AG04450 (cell line): Measurements from ENCODE around the gene IFNGR2. TPM values are rescaled to one million over a fixed set of nuclear protein-coding genes. Genes with fewer than 3 reads are reported as not detected.

Experiments
- CTCF ChIA-PET: fragments of 300-600, 350-600 bp; formaldehyde crosslinking; extraction: SDS; loops from one replicate; lab custom pipeline; 2022; ENCODE audit warnings: antibody characterized with exemption, inconsistent platforms; lab: Charles Lee
- POLR2A ChIA-PET: fragments of 350-600 bp; formaldehyde crosslinking; extraction: SDS; loops from one replicate; lab custom pipeline; 2021; ENCODE audit warnings: antibody characterized with exemption, inconsistent platforms; lab: Yijun Ruan, JAX
- DNase-seq: peaks from one replicate; pipeline ENCODE4 v3.0.0-alpha.2; 2011; ENCODE audit warnings: low read depth, low spot score
- H3K27ac ChIP-seq: one replicate; pipeline ENCODE4 v1.5.1; 2012; ENCODE audit warnings: low read depth, low read length, control low read depth
- H3K27me3 ChIP-seq: one replicate; pipeline ENCODE4 v1.6.0; 2012; ENCODE audit warnings: low read length; ENCODE audit not compliant: control insufficient read depth, insufficient read depth
- H3K4me3 ChIP-seq: 2 replicates; pipeline ENCODE4 v1.5.1; 2011; ENCODE audit warnings: mild to moderate bottlenecking, low read depth, low read length, control low read depth
- H3K9me3 ChIP-seq: 2 replicates; pipeline ENCODE4 v1.5.1; 2012; ENCODE audit warnings: low read length; ENCODE audit not compliant: control insufficient read depth, insufficient read depth
- polyA plus RNA-seq: library from polyadenylated mRNA; depleted of rRNA; stranded (reverse); fragments of >200 nt; gene quantifications from 2 replicates; pipeline ENCODE4 v1.2.3, GENCODE V29; 2011
- TF ChIP-seq, protein P1 (sequence below): IDR thresholded peaks from 2 replicates; pipeline ENCODE4 v1.5.1; 2011; ENCODE audit warnings: low read depth, low read length, control low read depth, inconsistent platforms

The IFNGR2 gene
- polyA plus RNA-seq, 1 experiment = 90.8 TPM

DNA sequence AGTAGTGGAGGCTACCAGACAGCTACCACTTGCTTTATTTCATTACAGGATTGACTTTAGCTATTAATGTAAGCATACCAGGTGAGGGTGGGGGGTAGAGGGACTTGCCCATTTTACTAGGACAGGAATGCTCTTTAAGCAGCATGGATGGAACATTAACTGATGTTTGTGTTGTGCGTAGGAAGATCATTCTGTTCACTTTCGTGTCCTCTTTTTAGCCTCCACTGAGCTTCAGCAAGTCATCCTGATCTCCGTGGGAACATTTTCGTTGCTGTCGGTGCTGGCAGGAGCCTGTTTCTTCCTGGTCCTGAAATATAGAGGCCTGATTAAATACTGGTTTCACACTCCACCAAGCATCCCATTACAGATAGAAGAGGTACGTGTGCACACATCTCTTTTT lies 29.3 kb downstream of the IFNGR2 start:
- CTCF ChIA-PET = interaction anchor here (0.7 kb wide), 1 partner anchor 661 kb away, joined by 5 read pairs; the partner anchor contains the start of gene PAXBP1

DNA sequence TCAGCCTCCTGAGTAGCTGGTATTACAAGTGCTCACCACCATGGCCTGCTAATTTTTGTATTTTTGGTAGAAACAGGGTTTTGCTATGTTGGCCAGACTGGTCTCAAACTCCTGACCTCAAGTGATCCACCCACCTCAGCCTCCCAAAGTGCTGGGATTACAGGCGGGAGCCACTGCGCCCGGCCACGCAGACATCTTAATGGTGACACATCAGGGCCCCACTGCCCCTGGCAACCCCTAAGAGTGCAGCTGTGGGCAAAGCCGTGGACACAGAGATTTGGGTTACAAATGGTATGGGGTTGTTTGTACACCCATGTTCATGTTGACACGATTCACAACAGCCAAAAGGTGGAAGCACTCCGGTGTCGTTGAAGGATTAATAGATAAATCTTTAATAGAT lies 29.8 kb downstream of the IFNGR2 start:
- TF ChIP-seq, protein P1, sequence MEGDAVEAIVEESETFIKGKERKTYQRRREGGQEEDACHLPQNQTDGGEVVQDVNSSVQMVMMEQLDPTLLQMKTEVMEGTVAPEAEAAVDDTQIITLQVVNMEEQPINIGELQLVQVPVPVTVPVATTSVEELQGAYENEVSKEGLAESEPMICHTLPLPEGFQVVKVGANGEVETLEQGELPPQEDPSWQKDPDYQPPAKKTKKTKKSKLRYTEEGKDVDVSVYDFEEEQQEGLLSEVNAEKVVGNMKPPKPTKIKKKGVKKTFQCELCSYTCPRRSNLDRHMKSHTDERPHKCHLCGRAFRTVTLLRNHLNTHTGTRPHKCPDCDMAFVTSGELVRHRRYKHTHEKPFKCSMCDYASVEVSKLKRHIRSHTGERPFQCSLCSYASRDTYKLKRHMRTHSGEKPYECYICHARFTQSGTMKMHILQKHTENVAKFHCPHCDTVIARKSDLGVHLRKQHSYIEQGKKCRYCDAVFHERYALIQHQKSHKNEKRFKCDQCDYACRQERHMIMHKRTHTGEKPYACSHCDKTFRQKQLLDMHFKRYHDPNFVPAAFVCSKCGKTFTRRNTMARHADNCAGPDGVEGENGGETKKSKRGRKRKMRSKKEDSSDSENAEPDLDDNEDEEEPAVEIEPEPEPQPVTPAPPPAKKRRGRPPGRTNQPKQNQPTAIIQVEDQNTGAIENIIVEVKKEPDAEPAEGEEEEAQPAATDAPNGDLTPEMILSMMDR = no peak
- POLR2A ChIA-PET = no interaction called here
- no peak for DNase-seq
- no peak overlapping the region for H3K4me3 ChIP-seq
- no peak overlapping the region for H3K27ac ChIP-seq
- no peaks in the 10 kb centered on the region for H3K27me3 ChIP-seq
- CTCF ChIA-PET = interaction anchor here (0.7 kb wide), 1 partner anchor 662 kb away, joined by 5 read pairs; the partner anchor contains the start of gene PAXBP1
- no peaks in the 10 kb centered on the region for H3K9me3 ChIP-seq

More for the DNA sequence above, 29.3 kb downstream of the IFNGR2 start:
- no peaks in the 10 kb centered on the region for H3K9me3 ChIP-seq
- POLR2A ChIA-PET = no interaction called here
- no peak for DNase-seq
- no peak overlapping the region for H3K27ac ChIP-seq
- H3K27me3 ChIP-seq = no peaks in the 10 kb centered on the region
- no peak overlapping the region for H3K4me3 ChIP-seq
- TF ChIP-seq, protein P1 = no peak

DNA sequence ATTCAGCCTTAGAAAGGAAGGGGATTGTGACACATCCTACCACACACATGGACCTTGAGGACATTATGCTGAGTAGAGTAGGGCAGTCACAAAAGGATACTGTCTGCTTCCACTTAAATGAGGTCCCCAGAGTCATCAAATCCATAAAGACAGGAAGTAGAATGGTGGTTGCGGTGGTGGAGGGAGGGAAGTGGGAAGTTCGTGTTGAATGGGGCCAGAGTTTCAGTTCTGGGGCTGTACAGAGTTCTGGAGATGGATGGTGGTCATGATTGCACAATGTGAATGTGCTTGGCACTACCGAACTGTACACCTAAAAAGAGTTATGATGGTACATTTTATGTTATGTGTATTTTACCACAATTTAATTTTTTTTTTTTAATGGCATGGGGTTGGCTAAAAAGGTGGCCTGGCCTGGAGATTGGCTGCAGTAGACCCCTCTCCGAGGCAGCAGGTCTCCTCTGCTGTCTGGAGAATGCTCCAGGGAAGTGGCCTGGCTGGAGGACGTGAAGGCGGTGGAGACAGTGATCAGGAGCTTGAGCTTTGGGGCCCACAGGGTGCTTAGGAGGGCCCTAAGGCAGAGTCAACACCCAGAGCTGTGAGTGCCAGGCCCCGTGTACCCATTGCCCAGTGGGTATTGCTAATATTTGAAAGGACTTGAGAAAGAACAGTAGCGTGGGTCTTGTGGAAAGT lies 30.4 kb downstream of the IFNGR2 start:
- DNase-seq = no peak
- TF ChIP-seq, protein P1 = no peak
- CTCF ChIA-PET = interaction anchor here (1.3 to 1.9 kb wide), 2 partner anchors 72 to 237 kb away, joined by 3 to 8 read pairs; no protein-coding TSS in a partner anchor
- POLR2A ChIA-PET = no interaction called here
- Histone ChIP-seq H3K9me3 (no peaks in the 10 kb centered on the region), H3K27ac (peak overlapping the region; percentile 48), H3K4me3 (no peak overlapping the region), H3K27me3 (no peaks in the 10 kb centered on the region)

DNA sequence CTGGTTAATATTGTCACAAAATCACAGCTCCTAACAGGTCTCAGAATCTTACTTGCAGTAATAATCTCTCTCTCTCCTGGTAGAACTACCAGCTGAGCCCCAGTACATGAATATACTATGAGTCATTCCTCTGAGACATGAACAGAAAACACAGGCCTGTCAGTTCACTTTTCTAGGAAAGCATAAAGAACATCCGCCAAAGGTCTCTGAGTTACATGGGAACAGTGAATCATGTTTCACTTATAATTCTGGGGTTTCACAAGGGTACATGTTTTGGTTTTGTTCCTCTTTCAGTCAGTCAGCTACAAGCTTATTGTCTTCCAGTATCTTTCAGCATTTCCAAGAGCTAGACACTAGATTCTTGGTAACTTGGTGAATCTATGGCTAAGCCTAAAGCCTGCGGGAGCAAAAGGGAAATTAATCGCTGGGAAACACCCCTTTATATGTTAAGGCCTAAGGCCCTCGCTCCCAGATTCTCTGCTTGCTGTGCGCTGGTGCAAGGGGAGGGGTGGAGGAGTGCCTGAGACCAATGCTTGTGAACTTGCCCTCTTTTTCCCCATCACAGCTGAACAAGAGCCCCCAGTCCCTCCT lies 31.7 kb downstream of the IFNGR2 start:
- H3K27me3 ChIP-seq = no peaks in the 10 kb centered on the region
- peak; percentile 69 for DNase-seq
- H3K9me3 ChIP-seq = no peaks in the 10 kb centered on the region
- POLR2A ChIA-PET = interaction anchor here (0.7 to 1.1 kb wide), 3 partner anchors 45 to 104 kb away, joined by 3 to 5 read pairs (median 3); partner anchors contain the start of gene TMEM50B
- TF ChIP-seq, protein P1 = no peak
- H3K27ac ChIP-seq = peak overlapping the region; percentile 89
- CTCF ChIA-PET = interaction anchor here (0.9 to 1.9 kb wide), 5 partner anchors 10 to 238 kb away, joined by 3 to 9 read pairs (median 4); partner anchors contain the start of gene TMEM50B
- no peak overlapping the region for H3K4me3 ChIP-seq

DNA sequence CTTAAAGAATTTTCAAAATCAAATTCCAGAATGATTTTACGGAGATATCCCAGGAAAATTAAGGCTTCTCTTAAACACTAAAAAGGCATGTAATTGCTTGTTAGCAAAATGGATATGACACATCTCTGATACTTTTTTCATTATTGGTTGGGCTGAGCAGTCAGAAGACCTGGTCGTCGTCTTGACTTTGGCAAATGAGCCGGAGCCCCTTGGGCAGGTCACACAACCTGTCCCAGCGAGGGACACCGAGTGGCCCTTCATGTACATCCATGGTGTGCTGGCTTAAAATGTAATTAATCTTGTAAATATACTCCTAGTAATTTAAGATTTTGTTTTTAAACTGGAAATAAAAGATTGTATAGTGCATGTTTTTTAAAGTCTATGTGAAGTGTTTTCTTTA lies 33.9 kb downstream of the IFNGR2 start:
- no peak for DNase-seq
- POLR2A ChIA-PET = no interaction called here
- no peaks in the 10 kb centered on the region for H3K9me3 ChIP-seq
- CTCF ChIA-PET = interaction anchor here (0.6 to 1.2 kb wide), 4 partner anchors 9 to 165 kb away, joined by 3 to 8 read pairs (median 4); no protein-coding TSS in a partner anchor
- H3K27ac ChIP-seq = no peak overlapping the region
- TF ChIP-seq, protein P1 = no peak
- no peak overlapping the region for H3K4me3 ChIP-seq
- H3K27me3 ChIP-seq = no peaks in the 10 kb centered on the region
